OCI-LY7 (cell line): Measurements from ENCODE around the gene TM4SF4. TPM values are rescaled to one million over a fixed set of nuclear protein-coding genes. Genes with fewer than 3 reads are reported as not detected.

Experiments used
- BruUV-seq: library from RNA; stranded (reverse); fragments of 400-500 nt; replicated peaks from 2 replicates; lab custom pipeline; 2021; lab: Mats Ljungman, UMichigan
- CTCF ChIA-PET: fragments of 300-600 bp; sonication (Branson Sonifier 250); formaldehyde crosslinking; loops from one replicate; lab custom pipeline; 2022; ENCODE audit warnings: antibody characterized with exemption; ENCODE audit not compliant: unreplicated experiment; lab: Charles Lee
- POLR2A ChIA-PET: fragments of 300-600 bp; sonication (Branson Sonifier 250); formaldehyde crosslinking; loops from one replicate; lab custom pipeline; 2022; ENCODE audit warnings: antibody characterized with exemption; lab: Charles Lee
- DNase-seq: peaks from one replicate; pipeline ENCODE4 v3.0.0-alpha.2; 2015; ENCODE audit warnings: low spot score
- H2AFZ ChIP-seq: fragments of 200-600 bp; sonication (generic), shearing (Covaris generic); 2 replicates; pipeline ENCODE4 v1.6.1; 2014; ENCODE audit warnings: mild to moderate bottlenecking, antibody characterized with exemption, low read length, moderate library complexity
- H3K27ac ChIP-seq: fragments of 200-600 bp; sonication (generic); 2 replicates; pipeline ENCODE4 v1.5.1; 2014; ENCODE audit warnings: mixed run types, low read depth, mild to moderate bottlenecking, moderate library complexity, low read length, inconsistent platforms; ENCODE audit not compliant: poor library complexity, severe bottlenecking
- H3K36me3 ChIP-seq: fragments of 200-600 bp; sonication (generic); 2 replicates; pipeline ENCODE4 v1.6.1; 2014; ENCODE audit warnings: mild to moderate bottlenecking, antibody characterized with exemption, low read length, moderate library complexity, mixed read lengths; ENCODE audit not compliant: insufficient read depth
- H3K4me1 ChIP-seq: fragments of 200-600 bp; sonication (generic); 2 replicates; pipeline ENCODE4 v1.5.1; 2014; ENCODE audit warnings: mild to moderate bottlenecking, low read length; ENCODE audit not compliant: insufficient read depth, poor library complexity, severe bottlenecking
- H3K4me2 ChIP-seq: fragments of 200-600 bp; sonication (generic); 2 replicates; pipeline ENCODE4 v1.6.1; 2014; ENCODE audit warnings: mild to moderate bottlenecking, low read length
- H3K4me3 ChIP-seq: fragments of 200-600 bp; sonication (generic); 2 replicates; pipeline ENCODE4 v1.5.1; 2014; ENCODE audit warnings: mild to moderate bottlenecking, low read depth, low read length; ENCODE audit not compliant: poor library complexity, severe bottlenecking
- H3K79me2 ChIP-seq: fragments of 200-600 bp; sonication (generic); 2 replicates; pipeline ENCODE4 v1.6.1; 2016; ENCODE audit warnings: low read depth, mild to moderate bottlenecking, low read length, moderate library complexity, mixed read lengths; ENCODE audit not compliant: insufficient read depth
- H3K9me2 ChIP-seq: fragments of 200-600 bp; sonication (generic); 2 replicates; pipeline ENCODE4 v1.6.1; 2016; ENCODE audit warnings: mild to moderate bottlenecking, low read length, mixed read lengths; ENCODE audit not compliant: insufficient read depth
- H3K9me3 ChIP-seq: fragments of 200-600 bp; sonication (generic); 2 replicates; pipeline ENCODE4 v1.6.1; 2014; ENCODE audit warnings: mild to moderate bottlenecking, mixed run types, low read length, mixed read lengths
- H4K20me1 ChIP-seq: fragments of 200-600 bp; sonication (generic); 2 replicates; pipeline ENCODE4 v1.6.1; 2014; ENCODE audit warnings: mild to moderate bottlenecking, antibody characterized with exemption, low read length, moderate library complexity, mixed read lengths; ENCODE audit not compliant: insufficient read depth
- EZH2phosphoT487 ChIP-seq: fragments of 200-600 bp; sonication (generic); IDR thresholded peaks from 2 replicates; pipeline ENCODE4 v1.6.1; 2018; ENCODE audit warnings: low read depth, borderline replicate concordance, mild to moderate bottlenecking, mixed run types, antibody characterized with exemption, low read length, moderate library complexity, mixed read lengths
- intact Hi-C: fragments of 100-400 bp; cut with micrococcal nuclease; formaldehyde crosslinking; loops from one replicate; pipeline ENCODE4 v1.10.0; 2022; ENCODE audit not compliant: unreplicated experiment
- total RNA-seq, 2 experiments: library from RNA; depleted of rRNA in 1 of 2; stranded (reverse); fragments of >200 nt in 1 of 2; shearing (Covaris generic) in 1 of 2; gene quantifications; 2 replicates each; pipeline ENCODE4 v1.2.3, GENCODE V29; 2014 to 2022
- TF ChIP-seq, protein P1 (sequence below): fragments of 200-600 bp; sonication (generic); conservative IDR thresholded peaks from 2 replicates; pipeline ENCODE4 v1.5.1; 2014; ENCODE audit warnings: mild to moderate bottlenecking, antibody characterized with exemption, low read length, moderate library complexity, mixed read lengths

Gene TM4SF4
- total RNA-seq, 2 experiments from 2014 or later = not detected

DNA sequence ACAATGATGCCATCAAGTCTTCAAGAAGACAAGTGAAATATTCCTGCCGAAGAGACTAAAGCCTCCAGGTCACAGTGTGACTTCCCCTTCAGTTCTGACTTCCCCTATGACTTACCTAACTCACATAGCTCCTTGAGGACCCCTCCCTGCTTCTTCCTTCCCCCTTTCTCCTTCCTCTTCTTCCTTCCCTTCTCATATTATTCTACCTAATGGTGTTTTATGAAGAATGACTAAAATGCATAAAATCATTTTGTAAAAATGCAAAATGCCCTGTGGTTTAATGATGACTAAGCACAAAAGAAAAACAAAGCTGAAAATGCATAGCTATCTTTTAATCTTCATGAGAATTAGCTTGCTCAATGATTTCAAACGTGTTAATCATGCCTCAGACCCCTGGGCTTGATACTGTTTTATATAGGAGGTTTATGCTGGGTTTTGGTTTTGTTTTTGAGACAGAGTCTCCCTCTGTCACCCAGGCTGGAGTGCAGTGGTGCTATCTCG is 26.1 kb upstream of the TM4SF4 start:
- no peaks in the 10 kb centered on the region for H3K9me2 ChIP-seq
- ChIA-PET POLR2A (interaction anchor here (0.6 to 1.0 kb wide), 2 partner anchors 17 to 22 kb away, joined by 3 read pairs; no protein-coding TSS in a partner anchor), CTCF (no interaction called here)
- intact Hi-C loops = no loop called here
- H3K4me3 ChIP-seq = no peak overlapping the region
- H3K4me2 ChIP-seq = no peak overlapping the region
- H4K20me1 ChIP-seq = no peaks in the 10 kb centered on the region
- H3K36me3 ChIP-seq = no peaks in the 10 kb centered on the region
- H3K9me3 ChIP-seq = 0 out of 2 replicates have a peak, but pooled peaks cover 5% of the 10 kb centered on the region
- H3K27ac ChIP-seq = no peak overlapping the region
- DNase-seq = no peak
- BruUV-seq = no TSS peak
- TF ChIP-seq EZH2phosphoT487 = no peak
- TF ChIP-seq, protein P1, sequence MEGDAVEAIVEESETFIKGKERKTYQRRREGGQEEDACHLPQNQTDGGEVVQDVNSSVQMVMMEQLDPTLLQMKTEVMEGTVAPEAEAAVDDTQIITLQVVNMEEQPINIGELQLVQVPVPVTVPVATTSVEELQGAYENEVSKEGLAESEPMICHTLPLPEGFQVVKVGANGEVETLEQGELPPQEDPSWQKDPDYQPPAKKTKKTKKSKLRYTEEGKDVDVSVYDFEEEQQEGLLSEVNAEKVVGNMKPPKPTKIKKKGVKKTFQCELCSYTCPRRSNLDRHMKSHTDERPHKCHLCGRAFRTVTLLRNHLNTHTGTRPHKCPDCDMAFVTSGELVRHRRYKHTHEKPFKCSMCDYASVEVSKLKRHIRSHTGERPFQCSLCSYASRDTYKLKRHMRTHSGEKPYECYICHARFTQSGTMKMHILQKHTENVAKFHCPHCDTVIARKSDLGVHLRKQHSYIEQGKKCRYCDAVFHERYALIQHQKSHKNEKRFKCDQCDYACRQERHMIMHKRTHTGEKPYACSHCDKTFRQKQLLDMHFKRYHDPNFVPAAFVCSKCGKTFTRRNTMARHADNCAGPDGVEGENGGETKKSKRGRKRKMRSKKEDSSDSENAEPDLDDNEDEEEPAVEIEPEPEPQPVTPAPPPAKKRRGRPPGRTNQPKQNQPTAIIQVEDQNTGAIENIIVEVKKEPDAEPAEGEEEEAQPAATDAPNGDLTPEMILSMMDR = no peak
- no peaks in the 10 kb centered on the region for H3K79me2 ChIP-seq
- H3K4me1 ChIP-seq = no peaks in the 10 kb centered on the region
- H2AFZ ChIP-seq = no peak overlapping the region

GRCh38 chr3:149449182-149449581 is 25.3 kb upstream of the TM4SF4 start:
- no peak overlapping the region for H2AFZ ChIP-seq
- POLR2A ChIA-PET = no interaction called here
- no TSS peak for BruUV-seq
- H3K9me3 ChIP-seq = 0 out of 2 replicates have a peak, but pooled peaks cover 5% of the 10 kb centered on the region
- no peaks in the 10 kb centered on the region for H3K79me2 ChIP-seq
- no peak overlapping the region for H3K4me3 ChIP-seq
- no peaks in the 10 kb centered on the region for H3K36me3 ChIP-seq
- intact Hi-C loops = no loop called here
- TF ChIP-seq, protein P1 = no peak
- no peak for TF ChIP-seq EZH2phosphoT487
- CTCF ChIA-PET = no interaction called here
- H3K9me2 ChIP-seq = no peaks in the 10 kb centered on the region
- no peak overlapping the region for H3K27ac ChIP-seq
- DNase-seq = no peak
- no peaks in the 10 kb centered on the region for H4K20me1 ChIP-seq
- no peaks in the 10 kb centered on the region for H3K4me1 ChIP-seq
- no peak overlapping the region for H3K4me2 ChIP-seq

DNA sequence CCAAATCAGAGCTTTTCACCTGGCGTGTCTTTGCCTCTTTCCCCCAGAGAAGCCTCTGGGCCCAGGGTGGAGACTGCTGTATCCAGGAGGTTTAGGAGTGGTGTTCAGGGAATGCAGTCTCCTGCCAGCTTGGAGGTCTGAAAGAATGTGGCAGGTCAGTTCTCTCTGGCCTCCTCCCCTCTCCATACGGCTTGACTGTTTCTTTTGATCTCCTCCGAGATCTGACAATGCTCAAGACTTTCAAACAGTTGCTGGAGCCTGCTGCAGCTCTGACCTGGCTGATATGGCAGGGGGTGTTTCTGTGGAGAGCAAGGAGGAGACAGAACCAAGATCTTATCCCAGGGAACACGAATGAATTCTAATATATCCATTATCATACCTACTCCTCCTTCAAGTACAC is 24.7 kb upstream of the TM4SF4 start:
- Histone ChIP-seq H3K4me3 (no peak overlapping the region), H3K9me2 (no peaks in the 10 kb centered on the region), H3K4me2 (no peak overlapping the region), H3K36me3 (no peaks in the 10 kb centered on the region), H3K79me2 (no peaks in the 10 kb centered on the region), H3K27ac (no peak overlapping the region), H3K9me3 (0 out of 2 replicates have a peak, but pooled peaks cover 5% of the 10 kb centered on the region), H3K4me1 (no peaks in the 10 kb centered on the region), H4K20me1 (no peaks in the 10 kb centered on the region), H2AFZ (no peak overlapping the region)
- no peak for DNase-seq
- TF ChIP-seq, protein P1 = no peak
- TF ChIP-seq EZH2phosphoT487 = no peak
- ChIA-PET CTCF (no interaction called here), POLR2A (interaction anchor here (0.5 kb wide), 1 partner anchor 1096 kb away, joined by 3 read pairs; no protein-coding TSS in a partner anchor)
- BruUV-seq = no TSS peak
- intact Hi-C loops = no loop called here
